Gastroesophageal sphincter (tissue), 3 donors: ENCODE data around the gene UGT1A8.
"Not testable (repeated sequence)": the region's sequence is repeated elsewhere in the genome, so short reads cannot be mapped to it uniquely, and the experiment has no call there.

ENCODE experiments used
- POLR2AphosphoS5 ChIP-seq: sonication (generic); formaldehyde crosslinking; IDR thresholded peaks from one replicate; pipeline ENCODE4 v1.6.1; 2017; ENCODE audit warnings: antibody characterized with exemption
- TF ChIP-seq, protein P1 (sequence below), 4 experiments: fragments of 200-600 bp in 2 of 4; fragments of 450-650 bp in 2 of 4; sonication (generic) in 1 of 4; IDR thresholded peaks; one replicate each; pipeline ENCODE4 v1.5.1; 2017 to 2019; ENCODE audit warnings: antibody characterized with exemption in 4 of 4, mild to moderate bottlenecking in 2 of 4, moderate library complexity in 2 of 4

DNA sequence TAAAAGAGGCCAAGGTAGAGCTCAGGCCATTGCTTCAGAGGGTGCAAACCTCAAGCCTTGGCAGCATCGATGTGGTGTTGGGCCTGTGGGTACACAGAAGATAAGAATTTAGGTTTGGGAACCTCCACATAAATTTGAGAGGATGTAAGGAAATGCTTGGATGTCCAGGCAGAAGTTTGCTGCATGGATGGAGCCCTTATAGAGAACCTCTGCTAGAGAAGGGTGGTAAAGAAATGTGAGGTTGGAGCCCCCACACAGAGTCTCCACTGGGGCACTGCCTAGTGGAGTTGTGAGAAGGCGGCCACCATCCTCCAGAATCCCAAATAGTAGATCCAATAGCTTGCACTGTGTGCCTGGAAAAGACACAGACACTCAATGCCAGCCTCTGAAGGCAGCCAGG is 133.3 kb downstream of the UGT1A8 start:
- TF ChIP-seq, protein P1, sequence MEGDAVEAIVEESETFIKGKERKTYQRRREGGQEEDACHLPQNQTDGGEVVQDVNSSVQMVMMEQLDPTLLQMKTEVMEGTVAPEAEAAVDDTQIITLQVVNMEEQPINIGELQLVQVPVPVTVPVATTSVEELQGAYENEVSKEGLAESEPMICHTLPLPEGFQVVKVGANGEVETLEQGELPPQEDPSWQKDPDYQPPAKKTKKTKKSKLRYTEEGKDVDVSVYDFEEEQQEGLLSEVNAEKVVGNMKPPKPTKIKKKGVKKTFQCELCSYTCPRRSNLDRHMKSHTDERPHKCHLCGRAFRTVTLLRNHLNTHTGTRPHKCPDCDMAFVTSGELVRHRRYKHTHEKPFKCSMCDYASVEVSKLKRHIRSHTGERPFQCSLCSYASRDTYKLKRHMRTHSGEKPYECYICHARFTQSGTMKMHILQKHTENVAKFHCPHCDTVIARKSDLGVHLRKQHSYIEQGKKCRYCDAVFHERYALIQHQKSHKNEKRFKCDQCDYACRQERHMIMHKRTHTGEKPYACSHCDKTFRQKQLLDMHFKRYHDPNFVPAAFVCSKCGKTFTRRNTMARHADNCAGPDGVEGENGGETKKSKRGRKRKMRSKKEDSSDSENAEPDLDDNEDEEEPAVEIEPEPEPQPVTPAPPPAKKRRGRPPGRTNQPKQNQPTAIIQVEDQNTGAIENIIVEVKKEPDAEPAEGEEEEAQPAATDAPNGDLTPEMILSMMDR (IDR thresholded peaks at IDR 0.05): not testable (repeated sequence)
- TF ChIP-seq POLR2AphosphoS5: not testable (repeated sequence)
